Right lobe of liver (tissue), 4 donors: ENCODE results near the gene SH3GL2.

Experiments used
- CTCF ChIP-seq, 4 donors: fragments of 200-600 bp in 3 of 4; fragments of 450-650 bp in 1 of 4; IDR thresholded peaks; one replicate each; pipeline versions ENCODE4 v1.5.1 to v1.8.0; 2016 to 2022; ENCODE audit warnings: antibody characterized with exemption in 4 of 4, mild to moderate bottlenecking in 2 of 4
- POLR2A ChIP-seq: fragments of 450-650 bp; IDR thresholded peaks from one replicate; pipeline ENCODE4 v1.6.1; 2017; ENCODE audit warnings: antibody characterized with exemption, mild to moderate bottlenecking
- donor health status: DM: no; HTN: no; CAD: no.
- donor health status: DM: no; HTN: no; CAD: no.
- donor health status: DM: no; HTN: yes; CAD: no.

DNA sequence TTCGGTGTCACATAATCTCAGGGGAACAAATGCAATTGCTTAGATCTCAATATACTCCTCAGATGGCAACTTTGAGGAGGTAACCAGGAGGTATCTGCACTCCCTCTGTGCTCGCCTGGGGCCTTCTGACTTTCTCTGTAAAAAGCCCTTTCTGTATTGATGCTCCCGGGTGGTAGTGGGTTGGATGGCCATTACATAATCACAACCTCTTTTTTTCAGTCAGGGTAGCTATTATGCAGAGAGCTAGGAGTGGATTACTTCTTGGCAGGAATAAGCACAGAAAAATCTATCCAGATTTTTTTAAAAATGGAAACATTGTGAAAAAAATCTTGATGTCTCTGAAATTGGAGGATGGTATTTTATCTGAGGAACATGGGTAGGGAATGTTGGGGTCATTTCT is 116.6 kb downstream of the SH3GL2 start:
- TF ChIP-seq CTCF (IDR thresholded peaks at IDR 0.05) = no peak
- no peak for TF ChIP-seq POLR2A
